Medulla oblongata (tissue), 1 donor: ENCODE data around the gene LOXHD1.
A peak's percentile ranks its signal among the peaks of the same experiment; 100 is the strongest.

ENCODE experiments used
- DNase-seq: peaks from one replicate; pipeline ENCODE4 v3.0.0-alpha.2; 2015; ENCODE audit errors: extremely low spot score

Gene LOXHD1

GRCh38 chr18:46672062-46672970 is 15.3 kb upstream of the LOXHD1 start:
- DNase-seq = no peak

GRCh38 chr18:46668694-46669093 is 11.7 kb upstream of the LOXHD1 start:
- no peak for DNase-seq

- no peak for DNase-seq
Measured at GRCh38 chr18:46668135-46668534, 11.1 kb upstream of the LOXHD1 start.

GRCh38 chr18:46663539-46663938 is 6.5 kb upstream of the LOXHD1 start:
- DNase-seq = no peak

GRCh38 chr18:46660957-46661749 is 4.1 kb upstream of the LOXHD1 start:
- peak; percentile 90 for DNase-seq

- DNase-seq = no peak
Measured at GRCh38 chr18:46659484-46659883, 2.5 kb upstream of the LOXHD1 start.

GRCh38 chr18:46656326-46657114 is 500 bp downstream of the LOXHD1 start:
- no peak for DNase-seq

- no peak for DNase-seq
Measured at GRCh38 chr18:46652372-46652771, 4.6 kb downstream of the LOXHD1 start.

DNA sequence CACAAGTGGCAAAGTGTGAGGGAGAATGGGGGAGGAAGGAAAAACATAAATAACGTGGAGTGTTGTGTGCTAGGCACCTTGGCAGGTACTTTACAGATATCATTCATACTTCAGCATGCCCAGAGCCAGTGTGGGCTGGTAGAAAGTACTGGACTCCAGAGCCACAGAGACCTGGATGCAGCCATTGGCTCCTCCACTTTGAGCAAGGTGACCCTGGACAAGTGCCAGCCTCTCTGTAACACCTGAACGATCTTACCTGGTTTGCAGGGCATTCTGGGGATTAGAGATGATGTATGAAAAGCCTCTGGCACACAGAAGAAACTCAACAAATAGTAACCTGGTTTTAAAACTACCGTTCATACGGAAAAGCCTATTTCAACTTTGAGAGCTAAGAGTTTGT is 6.3 kb downstream of the LOXHD1 start:
- no peak for DNase-seq

- no peak for DNase-seq
Measured at GRCh38 chr18:46649071-46649862, 7.8 kb downstream of the LOXHD1 start.

GRCh38 chr18:46646468-46646867 is 10.6 kb downstream of the LOXHD1 start:
- DNase-seq = no peak

GRCh38 chr18:46642561-46642960 is 14.5 kb downstream of the LOXHD1 start:
- no peak for DNase-seq

- DNase-seq = no peak
Measured at GRCh38 chr18:46641917-46642316, 15.1 kb downstream of the LOXHD1 start.

- DNase-seq = no peak
Measured at GRCh38 chr18:46639386-46639785, 17.6 kb downstream of the LOXHD1 start.

DNA sequence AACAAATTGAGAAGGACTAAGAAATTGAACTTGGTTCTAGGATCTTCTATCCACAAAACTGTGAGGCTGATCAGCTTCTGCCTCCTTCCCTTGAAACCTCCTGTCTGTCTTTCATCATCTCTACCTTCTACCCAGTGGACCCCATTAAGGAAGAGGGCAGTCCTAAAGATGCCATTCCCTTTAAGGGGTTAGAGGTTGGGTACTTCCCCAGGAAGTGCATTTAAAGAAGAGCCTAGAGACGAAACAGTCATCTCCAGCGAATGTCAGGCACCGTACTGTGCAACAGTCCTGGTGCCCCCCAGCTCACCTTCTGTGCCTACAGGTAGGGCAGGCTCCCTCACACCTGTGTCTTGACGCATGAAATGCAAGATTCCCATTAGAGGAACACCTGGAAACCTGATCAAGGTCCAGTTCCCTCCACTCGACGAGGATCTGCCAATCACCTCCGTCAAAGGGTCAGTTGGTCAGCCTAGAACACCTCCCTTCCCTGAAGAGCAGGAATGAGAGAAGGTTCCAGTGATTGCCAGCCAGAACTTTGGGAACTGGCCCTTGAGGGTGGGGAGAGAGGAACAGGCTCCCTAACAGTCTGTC is 20.9 kb downstream of the LOXHD1 start:
- no peak for DNase-seq

DNA sequence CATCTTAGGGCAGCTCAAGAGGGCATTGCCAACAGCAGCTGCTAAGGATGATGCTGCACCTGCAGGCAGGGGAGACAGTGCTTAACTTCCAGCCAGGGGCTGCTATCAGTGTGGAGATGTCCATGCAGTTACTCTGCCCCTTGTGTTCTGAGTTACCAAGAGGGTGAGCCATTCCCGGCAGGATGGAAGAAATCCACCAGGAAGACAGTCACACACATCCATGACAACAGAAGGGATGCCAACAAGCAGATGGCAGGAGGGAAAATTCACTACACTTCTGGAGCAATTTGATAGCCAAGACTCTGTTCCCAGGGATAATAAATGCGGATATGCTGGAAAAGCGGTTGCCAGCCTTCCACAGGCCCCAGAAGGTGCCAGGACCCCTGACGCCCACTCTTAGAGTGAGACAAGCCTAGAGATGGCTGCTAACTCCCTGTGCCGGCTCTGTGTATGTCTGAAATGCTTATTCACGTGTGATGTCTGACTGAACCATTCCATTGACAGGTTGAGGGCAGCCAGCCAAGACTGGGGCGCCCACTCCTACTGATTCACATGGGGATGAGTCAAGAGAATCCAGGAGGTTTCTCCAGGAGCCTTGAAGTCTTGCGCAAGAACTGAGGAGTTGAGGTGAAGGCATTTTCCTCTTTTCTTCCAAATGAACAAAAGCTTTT is 24.5 kb downstream of the LOXHD1 start:
- no peak for DNase-seq

- DNase-seq = no peak
Measured at GRCh38 chr18:46630991-46631390, 26.0 kb downstream of the LOXHD1 start.

- DNase-seq = no peak
Measured at GRCh38 chr18:46630160-46630559, 26.9 kb downstream of the LOXHD1 start.

DNA sequence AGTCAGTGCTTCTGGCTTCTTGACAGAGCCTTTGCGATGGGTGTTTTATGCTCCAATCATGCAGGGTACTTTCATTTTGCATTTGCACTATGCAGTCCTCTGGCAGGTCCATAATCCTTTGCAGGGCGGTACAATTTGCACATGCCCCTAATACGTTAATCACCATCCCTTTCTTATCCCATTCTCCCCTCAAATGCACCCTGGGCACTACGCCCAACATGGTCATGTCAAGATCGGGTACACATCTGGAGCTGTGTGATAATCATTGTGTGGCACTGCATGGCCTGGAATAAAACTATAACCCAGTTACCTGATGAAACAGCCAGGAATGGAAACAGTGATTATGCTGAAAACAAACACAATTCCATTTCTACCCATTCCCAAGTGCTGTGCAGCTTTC is 27.7 kb downstream of the LOXHD1 start:
- no peak for DNase-seq

- no peak for DNase-seq
Measured at GRCh38 chr18:46628206-46628605, 28.8 kb downstream of the LOXHD1 start.
